MCF 10A (cell line): Measurements from ENCODE around the gene CLMP. TPM values are rescaled to one million over a fixed set of nuclear protein-coding genes. Genes with fewer than 3 reads are reported as not detected.
A peak's percentile ranks its signal among the peaks of the same experiment; 100 is the strongest.

Source experiments
- BruUV-seq: library from RNA; stranded (reverse); fragments of 400-500 nt; replicated peaks from 2 replicates; lab custom pipeline; 2021; lab: Mats Ljungman, UMichigan
- CTCF ChIA-PET: fragments of 300-600 bp; sonication (Branson Sonifier 250); formaldehyde crosslinking; extraction: SDS; loops from one replicate; lab custom pipeline; 2021; ENCODE audit warnings: antibody characterized with exemption, inconsistent platforms; lab: Yijun Ruan, JAX
- POLR2A ChIA-PET: fragments of 300-600, 350-650 bp; sonication (Branson Sonifier 250); formaldehyde crosslinking; extraction: SDS; loops from one replicate; lab custom pipeline; 2020; ENCODE audit warnings: antibody characterized with exemption, inconsistent platforms; lab: Yijun Ruan, JAX
- DNase-seq: peaks from one replicate; pipeline ENCODE4 v3.0.0-alpha.2; 2018; ENCODE audit not compliant: unreplicated experiment
- H3K27ac Mint-ChIP-seq: one replicate; pipeline ENCODE4 v1.8.0; 2022; ENCODE audit warnings: mild to moderate bottlenecking, low read depth, mixed read lengths; ENCODE audit not compliant: unreplicated experiment
- H3K27me3 Mint-ChIP-seq: one replicate; pipeline ENCODE4 v1.8.0; 2022; ENCODE audit warnings: mixed read lengths; ENCODE audit not compliant: insufficient read depth, unreplicated experiment
- H3K36me3 Mint-ChIP-seq: one replicate; pipeline ENCODE4 v1.8.0; 2022; ENCODE audit warnings: mild to moderate bottlenecking, moderate library complexity, mixed read lengths; ENCODE audit not compliant: insufficient read depth, unreplicated experiment
- H3K4me1 Mint-ChIP-seq: one replicate; pipeline ENCODE4 v1.8.0; 2022; ENCODE audit warnings: mixed read lengths; ENCODE audit not compliant: insufficient read depth, unreplicated experiment
- H3K4me3 Mint-ChIP-seq: one replicate; pipeline ENCODE4 v1.8.0; 2022; ENCODE audit warnings: mild to moderate bottlenecking, moderate library complexity, mixed read lengths; ENCODE audit not compliant: unreplicated experiment
- H3K9me3 Mint-ChIP-seq: one replicate; pipeline ENCODE4 v1.8.0; 2022; ENCODE audit warnings: mixed read lengths; ENCODE audit not compliant: unreplicated experiment
- CTCF ChIP-seq: fragments of 200-600 bp; IDR thresholded peaks from one replicate; pipeline ENCODE4 v1.8.0; 2022; ENCODE audit warnings: antibody characterized with exemption, mild to moderate bottlenecking; ENCODE audit not compliant: unreplicated experiment
- intact Hi-C: fragments of 100-400 bp; cut with micrococcal nuclease; formaldehyde crosslinking; loops from 2 replicates; pipeline ENCODE4 v1.14.1; 2022
- total RNA-seq: library from RNA; stranded (reverse); gene quantifications from 2 replicates; pipeline ENCODE4 v1.2.3, GENCODE V29; 2022

The CLMP gene
- total RNA-seq, 1 experiment from 2014 or later: 86.1 TPM

DNA sequence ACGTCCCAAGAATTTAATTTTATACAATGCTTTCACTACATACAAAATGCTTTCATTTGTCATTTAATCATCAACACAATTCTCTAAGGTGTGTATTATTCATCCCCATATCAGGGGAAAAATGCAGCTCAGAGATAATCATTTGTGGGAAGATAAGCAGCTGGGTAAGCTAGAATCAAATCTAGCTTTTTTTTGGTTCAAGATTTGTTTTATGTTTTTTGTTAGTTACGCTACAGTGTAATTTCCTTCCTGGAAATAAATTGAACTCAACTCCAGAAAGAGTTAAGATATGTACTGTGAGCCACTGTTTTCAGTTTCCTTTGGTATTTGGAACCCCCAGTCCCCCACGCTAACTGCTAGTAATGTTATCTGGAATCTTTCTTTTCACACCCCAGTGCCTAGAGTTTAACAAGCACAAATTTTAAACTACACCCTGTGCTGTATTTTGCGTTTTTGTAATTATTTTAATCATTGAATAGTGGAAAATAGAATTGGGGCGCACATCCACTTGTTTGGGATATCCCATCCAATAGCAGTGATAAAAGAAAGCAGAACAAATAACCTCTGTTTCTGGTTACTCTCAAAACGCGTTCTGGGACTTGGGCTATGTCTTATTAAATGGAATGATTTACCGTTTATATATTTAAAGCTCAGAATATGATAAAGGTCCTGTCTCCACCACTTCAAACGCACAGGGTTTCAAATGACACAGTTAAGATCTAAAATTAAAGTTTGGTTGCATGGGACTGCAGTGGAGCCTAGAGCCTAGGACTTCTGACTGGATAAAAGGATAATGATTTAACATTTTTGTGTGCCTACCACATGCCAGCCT is 131.0 kb downstream of the CLMP start:
- no peak for TF ChIP-seq CTCF
- no peak for DNase-seq
- intact Hi-C loops: loop anchor here (5.0 kb wide), 2 partner anchors 108 to 262 kb away; no protein-coding TSS in a partner anchor
- ChIA-PET CTCF (interaction anchor here (0.8 to 2.6 kb wide), 4 partner anchors 10 to 197 kb away, joined by 3 to 7 read pairs (median 4); no protein-coding TSS in a partner anchor), POLR2A (interaction anchor here (0.5 to 4.0 kb wide), 10 partner anchors 9 to 139 kb away, joined by 3 to 25 read pairs (median 5); no protein-coding TSS in a partner anchor)
- H3K4me3 Mint-ChIP-seq: peak overlapping the region; percentile 97
- no peaks in the 10 kb centered on the region for H3K27me3 Mint-ChIP-seq
- no TSS peak for BruUV-seq
- peaks cover 35% of the 10 kb centered on the region for H3K4me1 Mint-ChIP-seq
- peaks cover 50% of the 10 kb centered on the region for H3K36me3 Mint-ChIP-seq
- H3K9me3 Mint-ChIP-seq: no peaks in the 10 kb centered on the region
- peak overlapping the region; percentile 99 for H3K27ac Mint-ChIP-seq

GRCh38 chr11:123062892-123063825 is 131.9 kb downstream of the CLMP start:
- peak; percentile 72 for DNase-seq
- TSS peak; percentile 64 for BruUV-seq
- POLR2A ChIA-PET: interaction anchor here (0.5 to 4.0 kb wide), 17 partner anchors 10 to 964 kb away, joined by 3 to 25 read pairs (median 5); no protein-coding TSS in a partner anchor
- no peak for TF ChIP-seq CTCF
- H3K4me1 Mint-ChIP-seq: peaks cover 40% of the 10 kb centered on the region
- intact Hi-C loops: loop anchor here (5.0 kb wide), 2 partner anchors 109 to 261 kb away; no protein-coding TSS in a partner anchor
- H3K36me3 Mint-ChIP-seq: peaks cover 52% of the 10 kb centered on the region
- peak overlapping the region; percentile 97 for H3K4me3 Mint-ChIP-seq
- H3K9me3 Mint-ChIP-seq: no peaks in the 10 kb centered on the region
- no peaks in the 10 kb centered on the region for H3K27me3 Mint-ChIP-seq
- peak overlapping the region; percentile 99 for H3K27ac Mint-ChIP-seq
- CTCF ChIA-PET: interaction anchor here (0.6 to 2.6 kb wide), 5 partner anchors 9 to 259 kb away, joined by 3 to 7 read pairs (median 3); no protein-coding TSS in a partner anchor

- peak; percentile 99 for DNase-seq
- Mint-ChIP-seq H3K9me3 (no peaks in the 10 kb centered on the region), H3K27ac (peak overlapping the region; percentile 99)
Observed at GRCh38 chr11:123062158-123062891, 132.7 kb downstream of the CLMP start.

More at GRCh38 chr11:123062158-123062891, 132.7 kb downstream of the CLMP start:
- CTCF ChIA-PET: interaction anchor here (1.2 to 2.6 kb wide), 2 partner anchors 185 to 199 kb away, joined by 5 to 7 read pairs; no protein-coding TSS in a partner anchor
- H3K27me3 Mint-ChIP-seq: no peaks in the 10 kb centered on the region
- H3K4me3 Mint-ChIP-seq: peak overlapping the region; percentile 97
- POLR2A ChIA-PET: interaction anchor here (0.6 to 4.0 kb wide), 25 partner anchors 8 to 1907 kb away, joined by 3 to 25 read pairs (median 4); no protein-coding TSS in a partner anchor
- intact Hi-C loops: loop anchor here (5.0 kb wide), 2 partner anchors 110 to 260 kb away; no protein-coding TSS in a partner anchor
- H3K4me1 Mint-ChIP-seq: peaks cover 46% of the 10 kb centered on the region
- no TSS peak for BruUV-seq
- no peak for TF ChIP-seq CTCF
- peaks cover 60% of the 10 kb centered on the region for H3K36me3 Mint-ChIP-seq
